SK-N-SH treated with all-trans-retinoic acid at 6 μM for 48 hours (cell line): ENCODE data around the gene SLC47A2.

Source experiments
- ATAC-seq: fragments of 200-7000 bp; cut with Tn5 transposase; 3 replicates; pipeline ENCODE4 v1.9.1; 2020; ENCODE audit warnings: mild to moderate bottlenecking, moderate library complexity
- ARNTL ChIP-seq: fragments of 450-650 bp; formaldehyde crosslinking; IDR thresholded peaks from 2 replicates; pipeline ENCODE4 v1.5.0; 2020; ENCODE audit warnings: low read depth, mild to moderate bottlenecking, moderate library complexity, borderline replicate concordance
- BACH2 ChIP-seq: fragments of 250-450 bp; sonication (Bioruptor Pico); IDR thresholded peaks from 2 replicates; pipeline ENCODE4 v1.9.0; 2021; ENCODE audit warnings: mild to moderate bottlenecking, borderline replicate concordance
- CREB5 ChIP-seq: fragments of 250-450 bp; sonication (Bioruptor Pico); IDR thresholded peaks from 2 replicates; pipeline ENCODE4 v1.5.1; 2020; ENCODE audit warnings: low read depth, mild to moderate bottlenecking, moderate library complexity
- CSDC2 ChIP-seq: fragments of 250-450 bp; sonication (Bioruptor Pico); IDR thresholded peaks from 2 replicates; pipeline ENCODE4 v1.5.0; 2020; ENCODE audit warnings: mild to moderate bottlenecking, moderate library complexity
- CSRNP3 ChIP-seq: fragments of 250-450 bp; sonication (Bioruptor Pico); IDR thresholded peaks from 2 replicates; pipeline ENCODE4 v1.5.1; 2021; ENCODE audit warnings: mild to moderate bottlenecking, moderate library complexity
- GLIS3 ChIP-seq: fragments of 250-450 bp; sonication (Bioruptor Pico); IDR thresholded peaks from 2 replicates; pipeline ENCODE4 v1.5.0; 2020; ENCODE audit warnings: mild to moderate bottlenecking, moderate library complexity
- ISL1 ChIP-seq: fragments of 250-450 bp; sonication (Bioruptor Pico); IDR thresholded peaks from 2 replicates; pipeline ENCODE4 v2.1.2; 2022; ENCODE audit warnings: mild to moderate bottlenecking, moderate library complexity
- POU6F1 ChIP-seq: fragments of 250-450 bp; sonication (Bioruptor Pico); IDR thresholded peaks from 2 replicates; pipeline ENCODE4 v1.8.0; 2021; ENCODE audit warnings: low read depth, mild to moderate bottlenecking, moderate library complexity, borderline replicate concordance
- SNAI2 ChIP-seq: fragments of 250-450 bp; sonication (Bioruptor Pico); IDR thresholded peaks from 2 replicates; pipeline ENCODE4 v1.5.0; 2020; ENCODE audit warnings: mild to moderate bottlenecking, moderate library complexity
- TOX ChIP-seq: fragments of 250-450 bp; sonication (Bioruptor Pico); IDR thresholded peaks from 2 replicates; pipeline ENCODE4 v1.8.0; 2021; ENCODE audit warnings: mild to moderate bottlenecking, moderate library complexity, borderline replicate concordance
- ZC3H10 ChIP-seq: fragments of 250-450 bp; sonication (Bioruptor Pico); IDR thresholded peaks from 2 replicates; pipeline ENCODE4 v1.5.1; 2021; ENCODE audit warnings: mild to moderate bottlenecking, moderate library complexity
- ZFP3 ChIP-seq: fragments of 250-450 bp; sonication (Bioruptor Pico); IDR thresholded peaks from 2 replicates; pipeline ENCODE4 v1.5.0; 2020; ENCODE audit warnings: mild to moderate bottlenecking, moderate library complexity
- ZFP30 ChIP-seq: fragments of 450-650 bp; formaldehyde crosslinking; IDR thresholded peaks from 2 replicates; pipeline ENCODE4 v1.5.0; 2022; ENCODE audit warnings: mild to moderate bottlenecking, moderate library complexity
- ZNF565 ChIP-seq: fragments of 450-650 bp; formaldehyde crosslinking; conservative IDR thresholded peaks from 2 replicates; pipeline ENCODE4 v1.5.0; 2020; ENCODE audit warnings: low read depth, mild to moderate bottlenecking, moderate library complexity
- ZNF70 ChIP-seq: fragments of 450-650 bp; formaldehyde crosslinking; IDR thresholded peaks from 2 replicates; pipeline ENCODE4 v1.5.0; 2020; ENCODE audit warnings: mild to moderate bottlenecking, moderate library complexity
- ZNF8 ChIP-seq: fragments of 450-650 bp; formaldehyde crosslinking; IDR thresholded peaks from 2 replicates; pipeline ENCODE4 v1.5.0; 2020; ENCODE audit warnings: mild to moderate bottlenecking, moderate library complexity
- TF ChIP-seq, protein P1 (sequence below): fragments of 250-450 bp; sonication (Bioruptor Pico); IDR thresholded peaks from 2 replicates; pipeline ENCODE4 v1.8.0; 2020; ENCODE audit warnings: mild to moderate bottlenecking, moderate library complexity, borderline replicate concordance
- TF ChIP-seq, protein P2 (sequence below): fragments of 250-450 bp; sonication (Bioruptor Pico); IDR thresholded peaks from 2 replicates; pipeline ENCODE4 v1.5.0; 2020; ENCODE audit warnings: mild to moderate bottlenecking, moderate library complexity

SLC47A2 gene

DNA sequence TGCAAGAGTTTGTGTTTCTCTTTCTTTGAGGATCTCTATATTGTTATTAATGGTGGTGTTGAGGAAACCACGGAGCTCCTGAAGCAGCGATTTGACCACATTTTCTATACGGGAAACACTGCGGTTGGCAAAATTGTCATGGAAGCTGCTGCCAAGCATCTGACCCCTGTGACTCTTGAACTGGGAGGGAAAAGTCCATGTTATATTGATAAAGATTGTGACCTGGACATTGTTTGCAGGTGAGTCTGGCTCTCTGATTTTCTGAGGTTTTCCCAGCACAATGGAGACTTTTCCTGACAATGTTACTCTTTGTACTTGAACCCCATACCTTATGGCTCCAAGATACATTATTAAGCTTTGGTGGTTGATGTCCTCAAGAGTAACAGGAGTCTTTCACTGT lies 60.0 kb downstream of the SLC47A2 start:
- no peak for TF ChIP-seq SNAI2 (CRISPR knock-in tag)
- TF ChIP-seq CSRNP3 (CRISPR knock-in tag) = no peak
- TF ChIP-seq, protein P1, sequence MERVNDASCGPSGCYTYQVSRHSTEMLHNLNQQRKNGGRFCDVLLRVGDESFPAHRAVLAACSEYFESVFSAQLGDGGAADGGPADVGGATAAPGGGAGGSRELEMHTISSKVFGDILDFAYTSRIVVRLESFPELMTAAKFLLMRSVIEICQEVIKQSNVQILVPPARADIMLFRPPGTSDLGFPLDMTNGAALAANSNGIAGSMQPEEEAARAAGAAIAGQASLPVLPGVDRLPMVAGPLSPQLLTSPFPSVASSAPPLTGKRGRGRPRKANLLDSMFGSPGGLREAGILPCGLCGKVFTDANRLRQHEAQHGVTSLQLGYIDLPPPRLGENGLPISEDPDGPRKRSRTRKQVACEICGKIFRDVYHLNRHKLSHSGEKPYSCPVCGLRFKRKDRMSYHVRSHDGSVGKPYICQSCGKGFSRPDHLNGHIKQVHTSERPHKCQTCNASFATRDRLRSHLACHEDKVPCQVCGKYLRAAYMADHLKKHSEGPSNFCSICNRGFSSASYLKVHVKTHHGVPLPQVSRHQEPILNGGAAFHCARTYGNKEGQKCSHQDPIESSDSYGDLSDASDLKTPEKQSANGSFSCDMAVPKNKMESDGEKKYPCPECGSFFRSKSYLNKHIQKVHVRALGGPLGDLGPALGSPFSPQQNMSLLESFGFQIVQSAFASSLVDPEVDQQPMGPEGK (CRISPR knock-in tag) = no peak
- TF ChIP-seq ISL1 (CRISPR knock-in tag) = no peak
- no peak for TF ChIP-seq BACH2 (CRISPR knock-in tag)
- no peak for TF ChIP-seq POU6F1 (CRISPR knock-in tag)
- no peak for TF ChIP-seq ZFP3 (CRISPR knock-in tag)
- ATAC-seq = no peak

GRCh38 chr17:19654896-19655295 lies 61.5 kb downstream of the SLC47A2 start:
- TF ChIP-seq SNAI2 (CRISPR knock-in tag) (no peak), CSRNP3 (CRISPR knock-in tag) (no peak)
- TF ChIP-seq, all 23 proteins: peak for 0
- ATAC-seq = no peak

DNA sequence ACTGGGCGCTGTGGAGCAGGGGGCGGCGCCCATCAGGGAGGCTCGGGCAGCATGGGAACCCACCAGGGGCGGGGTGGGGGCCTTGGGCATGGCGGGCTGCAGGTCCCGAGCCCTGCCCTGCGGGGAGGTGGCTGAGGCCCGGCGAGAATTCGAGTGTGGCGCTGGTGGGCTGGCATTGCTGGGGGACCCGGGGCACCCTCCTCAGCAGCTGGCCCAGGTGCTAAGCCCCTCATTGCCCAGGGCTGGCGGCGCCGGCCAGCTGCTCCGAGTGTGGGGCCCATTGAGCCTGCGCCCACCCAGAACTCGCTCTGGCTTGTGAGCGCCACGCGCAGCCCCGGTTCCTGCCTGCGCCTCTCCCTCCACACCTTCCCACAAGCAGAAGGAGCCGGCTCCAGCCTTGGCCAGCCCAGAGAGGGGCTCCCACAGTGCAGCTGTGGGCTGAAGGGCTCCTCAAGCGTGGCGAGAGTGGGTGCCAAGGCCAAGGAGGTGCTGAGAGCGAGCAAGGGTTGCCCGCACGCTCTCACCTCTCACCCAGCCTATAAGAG lies 62.0 kb downstream of the SLC47A2 start:
- no peak for TF ChIP-seq TOX (CRISPR knock-in tag)
- TF ChIP-seq, protein P2, sequence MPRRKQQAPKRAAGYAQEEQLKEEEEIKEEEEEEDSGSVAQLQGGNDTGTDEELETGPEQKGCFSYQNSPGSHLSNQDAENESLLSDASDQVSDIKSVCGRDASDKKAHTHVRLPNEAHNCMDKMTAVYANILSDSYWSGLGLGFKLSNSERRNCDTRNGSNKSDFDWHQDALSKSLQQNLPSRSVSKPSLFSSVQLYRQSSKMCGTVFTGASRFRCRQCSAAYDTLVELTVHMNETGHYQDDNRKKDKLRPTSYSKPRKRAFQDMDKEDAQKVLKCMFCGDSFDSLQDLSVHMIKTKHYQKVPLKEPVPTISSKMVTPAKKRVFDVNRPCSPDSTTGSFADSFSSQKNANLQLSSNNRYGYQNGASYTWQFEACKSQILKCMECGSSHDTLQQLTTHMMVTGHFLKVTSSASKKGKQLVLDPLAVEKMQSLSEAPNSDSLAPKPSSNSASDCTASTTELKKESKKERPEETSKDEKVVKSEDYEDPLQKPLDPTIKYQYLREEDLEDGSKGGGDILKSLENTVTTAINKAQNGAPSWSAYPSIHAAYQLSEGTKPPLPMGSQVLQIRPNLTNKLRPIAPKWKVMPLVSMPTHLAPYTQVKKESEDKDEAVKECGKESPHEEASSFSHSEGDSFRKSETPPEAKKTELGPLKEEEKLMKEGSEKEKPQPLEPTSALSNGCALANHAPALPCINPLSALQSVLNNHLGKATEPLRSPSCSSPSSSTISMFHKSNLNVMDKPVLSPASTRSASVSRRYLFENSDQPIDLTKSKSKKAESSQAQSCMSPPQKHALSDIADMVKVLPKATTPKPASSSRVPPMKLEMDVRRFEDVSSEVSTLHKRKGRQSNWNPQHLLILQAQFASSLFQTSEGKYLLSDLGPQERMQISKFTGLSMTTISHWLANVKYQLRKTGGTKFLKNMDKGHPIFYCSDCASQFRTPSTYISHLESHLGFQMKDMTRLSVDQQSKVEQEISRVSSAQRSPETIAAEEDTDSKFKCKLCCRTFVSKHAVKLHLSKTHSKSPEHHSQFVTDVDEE = no peak
- no peak for TF ChIP-seq POU6F1 (CRISPR knock-in tag)
- TF ChIP-seq CSDC2 (CRISPR knock-in tag) = no peak
- no peak for TF ChIP-seq ZFP3 (CRISPR knock-in tag)
- TF ChIP-seq ISL1 (CRISPR knock-in tag) = no peak
- no peak for TF ChIP-seq ZNF8
- TF ChIP-seq BACH2 (CRISPR knock-in tag) = no peak
- no peak for TF ChIP-seq CSRNP3 (CRISPR knock-in tag)
- no peak for TF ChIP-seq ARNTL (CRISPR knock-in tag)
- no peak for TF ChIP-seq GLIS3 (CRISPR knock-in tag)
- TF ChIP-seq CREB5 (CRISPR knock-in tag) = no peak
- no peak for TF ChIP-seq ZFP30 (CRISPR knock-in tag)
- no peak for TF ChIP-seq SNAI2 (CRISPR knock-in tag)
- TF ChIP-seq ZNF70 (CRISPR knock-in tag) = no peak
- TF ChIP-seq ZC3H10 (CRISPR knock-in tag) = no peak
- no peak for TF ChIP-seq ZNF565 (CRISPR knock-in tag)

More for the DNA sequence above, 62.0 kb downstream of the SLC47A2 start:
- no peak for ATAC-seq
